Measurements from ENCODE around the gene TECPR1.
A peak's percentile ranks its signal among the peaks of the same experiment; 100 is the strongest.

TECPR1 gene

GRCh38 chr7:98187138-98187502 lies 64.9 kb downstream of the TECPR1 start:
- DNase-seq: no peak

- no peak for DNase-seq
Observed at GRCh38 chr7:98186452-98187137, 65.4 kb downstream of the TECPR1 start.

- no peak for DNase-seq
Observed at GRCh38 chr7:98185101-98185500, 66.9 kb downstream of the TECPR1 start.

GRCh38 chr7:98180751-98181150 lies 71.3 kb downstream of the TECPR1 start:
- DNase-seq: no peak

- no peak for DNase-seq
Observed at GRCh38 chr7:98178762-98179490, 73.1 kb downstream of the TECPR1 start.

GRCh38 chr7:98178321-98178720 lies 73.7 kb downstream of the TECPR1 start:
- DNase-seq: no peak

GRCh38 chr7:98177553-98177952 lies 74.5 kb downstream of the TECPR1 start:
- no peak for DNase-seq

GRCh38 chr7:98175260-98175940 lies 76.6 kb downstream of the TECPR1 start:
- DNase-seq: no peak

- no peak for DNase-seq
Observed at GRCh38 chr7:98174334-98175259, 77.4 kb downstream of the TECPR1 start.

GRCh38 chr7:98171449-98171848 lies 80.6 kb downstream of the TECPR1 start:
- DNase-seq: no peak

GRCh38 chr7:98170966-98171365 lies 81.1 kb downstream of the TECPR1 start:
- DNase-seq: no peak

- DNase-seq: no peak
Observed at GRCh38 chr7:98168904-98169621, 83.0 kb downstream of the TECPR1 start.

GRCh38 chr7:98168181-98168903 lies 83.7 kb downstream of the TECPR1 start:
- DNase-seq: peak; percentile 85

GRCh38 chr7:98167653-98168052 lies 84.4 kb downstream of the TECPR1 start:
- DNase-seq: no peak

- no peak for DNase-seq
Observed at GRCh38 chr7:98166668-98166970, 85.4 kb downstream of the TECPR1 start.

GRCh38 chr7:98165827-98166667 lies 86.0 kb downstream of the TECPR1 start:
- DNase-seq: peak; percentile 73
